ENCODE data around the gene OR2G2. TPM values are rescaled to one million over a fixed set of nuclear protein-coding genes. Genes with fewer than 3 reads are reported as not detected.

Gene OR2G2
- not detected for total RNA-seq (2013)
- polyA plus RNA-seq (not detected), polyA minus RNA-seq (not detected in 2 replicates), total RNA-seq (0 to 0.30 (median 0) reads per million in 11 experiments)

DNA sequence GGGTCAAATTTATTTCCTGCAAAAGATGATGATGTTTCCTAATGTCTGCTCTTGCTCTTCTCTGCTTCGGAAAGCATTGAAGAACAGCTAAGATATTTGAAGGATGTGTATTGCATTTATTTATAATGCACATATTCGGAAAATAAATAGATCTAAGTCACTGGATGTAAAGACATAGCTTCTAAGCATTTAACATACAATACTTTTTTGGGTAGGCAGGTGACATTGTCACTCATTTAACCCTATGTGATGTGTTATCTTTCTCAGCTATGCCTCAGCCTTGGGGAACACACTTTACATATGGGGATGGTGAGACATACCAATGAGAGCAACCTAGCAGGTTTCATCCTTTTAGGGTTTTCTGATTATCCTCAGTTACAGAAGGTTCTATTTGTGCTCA is at the start of gene OR2G2:
Gene OR2G2 (plus strand): TSS at position 301 of the 400 bp plus-strand sequence. CDS start 0 bp downstream, at position 301.
- no peaks in the 10 kb centered on the region for H3K36me3 ChIP-seq (replicated peaks in 1 of 2; ENCODE audit: control insufficient read depth in 1 of 2, insufficient read depth in 2 of 2, low read length in 2 of 2)
- no peak for DNase-seq
- H4K20me1 ChIP-seq (ENCODE audit: insufficient read depth, low read length), result no peaks in the 10 kb centered on the region
- H3K27ac ChIP-seq (ENCODE audit: low read depth in 1 of 2, low read length in 2 of 2), result no peak within 1 kb of the TSS
- Mint-ChIP-seq H3K27me3 (ENCODE audit: low read depth in 3 of 3) (peaks cover 0 to 2% (median 0%) of the 10 kb centered on the region in 3 donors), H3K9me3 (peaks cover 3 to 10% (median 6%) of the 10 kb centered on the region in 7 donors), H3K4me1 (no peaks in the 10 kb centered on the region), H3K4me3 (no peak within 1 kb of the TSS), H3K27ac (no peak within 1 kb of the TSS), H3K36me3 (no peaks in the 10 kb centered on the region)
- H3K27me3 ChIP-seq (ENCODE audit: control insufficient read depth in 2 of 2, insufficient read depth in 2 of 2, low read length in 2 of 2), result no peaks in the 10 kb centered on the region
- TF ChIP-seq, protein P1, sequence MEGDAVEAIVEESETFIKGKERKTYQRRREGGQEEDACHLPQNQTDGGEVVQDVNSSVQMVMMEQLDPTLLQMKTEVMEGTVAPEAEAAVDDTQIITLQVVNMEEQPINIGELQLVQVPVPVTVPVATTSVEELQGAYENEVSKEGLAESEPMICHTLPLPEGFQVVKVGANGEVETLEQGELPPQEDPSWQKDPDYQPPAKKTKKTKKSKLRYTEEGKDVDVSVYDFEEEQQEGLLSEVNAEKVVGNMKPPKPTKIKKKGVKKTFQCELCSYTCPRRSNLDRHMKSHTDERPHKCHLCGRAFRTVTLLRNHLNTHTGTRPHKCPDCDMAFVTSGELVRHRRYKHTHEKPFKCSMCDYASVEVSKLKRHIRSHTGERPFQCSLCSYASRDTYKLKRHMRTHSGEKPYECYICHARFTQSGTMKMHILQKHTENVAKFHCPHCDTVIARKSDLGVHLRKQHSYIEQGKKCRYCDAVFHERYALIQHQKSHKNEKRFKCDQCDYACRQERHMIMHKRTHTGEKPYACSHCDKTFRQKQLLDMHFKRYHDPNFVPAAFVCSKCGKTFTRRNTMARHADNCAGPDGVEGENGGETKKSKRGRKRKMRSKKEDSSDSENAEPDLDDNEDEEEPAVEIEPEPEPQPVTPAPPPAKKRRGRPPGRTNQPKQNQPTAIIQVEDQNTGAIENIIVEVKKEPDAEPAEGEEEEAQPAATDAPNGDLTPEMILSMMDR (IDR thresholded peaks at IDR 0.05), result no peak
- H3K4me3 ChIP-seq (replicated peaks in 1 of 3; ENCODE audit: low read depth in 2 of 3, low read length in 3 of 3), result no peak within 1 kb of the TSS
- WGBS (ENCODE audit: insufficient coverage), result no CpG with 5 or more reads among the region's 2 CpGs
- no peak within 1 kb of the TSS for H3K9ac ChIP-seq (ENCODE audit: insufficient read depth, low read length, poor library complexity, severe bottlenecking)
- intact Hi-C loops (cut with micrococcal nuclease), result no loop called here
- H2AFZ ChIP-seq (ENCODE audit: insufficient read depth, low read depth, low read length, poor library complexity, severe bottlenecking), result no peak within 1 kb of the TSS
- no peaks in the 10 kb centered on the region for H3K79me2 ChIP-seq (ENCODE audit: insufficient read depth, low read length)
- no peaks in the 10 kb centered on the region for H3K9me3 ChIP-seq (replicated peaks in 1 of 2; ENCODE audit: control insufficient read depth in 1 of 2, insufficient read depth in 1 of 2, low read length in 2 of 2)
- H3K4me1 ChIP-seq (ENCODE audit: control insufficient read depth in 1 of 2, insufficient read depth in 2 of 2, low read length in 2 of 2), result no peaks in the 10 kb centered on the region
- no peak within 1 kb of the TSS for H3K4me2 ChIP-seq (replicated peaks; ENCODE audit: extremely low read depth, low read length, poor library complexity, severe bottlenecking)

- DNase-seq, result no peak
- Histone ChIP-seq H3K4me3 (replicated peaks in 1 of 3; ENCODE audit: low read depth in 2 of 3, low read length in 3 of 3) (no peak overlapping the region), H3K79me2 (ENCODE audit: insufficient read depth, low read length) (no peaks in the 10 kb centered on the region), H3K36me3 (replicated peaks in 1 of 2; ENCODE audit: control insufficient read depth in 1 of 2, insufficient read depth in 2 of 2, low read length in 2 of 2) (no peaks in the 10 kb centered on the region), H3K4me1 (ENCODE audit: control insufficient read depth in 1 of 2, insufficient read depth in 2 of 2, low read length in 2 of 2) (no peaks in the 10 kb centered on the region), H3K9me3 (replicated peaks in 1 of 2; ENCODE audit: control insufficient read depth in 1 of 2, insufficient read depth in 1 of 2, low read length in 2 of 2) (no peaks in the 10 kb centered on the region), H3K9ac (ENCODE audit: insufficient read depth, low read length, poor library complexity, severe bottlenecking) (no peak overlapping the region), H3K27ac (ENCODE audit: low read depth in 1 of 2, low read length in 2 of 2) (no peak overlapping the region), H4K20me1 (ENCODE audit: insufficient read depth, low read length) (no peaks in the 10 kb centered on the region), H3K27me3 (ENCODE audit: control insufficient read depth in 2 of 2, insufficient read depth in 2 of 2, low read length in 2 of 2) (no peaks in the 10 kb centered on the region), H2AFZ (ENCODE audit: insufficient read depth, low read depth, low read length, poor library complexity, severe bottlenecking) (no peak overlapping the region), H3K4me2 (replicated peaks; ENCODE audit: extremely low read depth, low read length, poor library complexity, severe bottlenecking) (no peak overlapping the region)
- Mint-ChIP-seq H3K36me3 (no peaks in the 10 kb centered on the region), H3K9me3 (peaks cover 0 to 2% (median 0%) of the 10 kb centered on the region in 7 donors), H3K4me1 (peaks cover 11% of the 10 kb centered on the region), H3K4me3 (no peak overlapping the region), H3K27ac (no peak overlapping the region), H3K27me3 (ENCODE audit: low read depth in 3 of 3) (peaks cover 0 to 4% (median 0%) of the 10 kb centered on the region in 3 donors)
- TF ChIP-seq, protein P1 (IDR thresholded peaks at IDR 0.05), result no peak
- WGBS (ENCODE audit: insufficient coverage), result 100% methylated on average over 1 of the region's 5 CpGs
- intact Hi-C loops (cut with micrococcal nuclease), result no loop called here
These were observed 49.6 kb upstream of the OR2G2 start for GRCh38 chr1:247538561-247538960.

All from CD14-positive monocyte (primary cell).